ENCODE measurements around the gene AXIN1. TPM values are rescaled to one million over a fixed set of nuclear protein-coding genes. Genes with fewer than 3 reads are reported as not detected.
"Not testable (repeated sequence)": the region's sequence is repeated elsewhere in the genome, so short reads cannot be mapped to it uniquely, and the experiment has no call there.

The AXIN1 gene
- total RNA-seq, 3 donors from 2014 or later = 16.5 to 22.6 (median 22.4) TPM

DNA sequence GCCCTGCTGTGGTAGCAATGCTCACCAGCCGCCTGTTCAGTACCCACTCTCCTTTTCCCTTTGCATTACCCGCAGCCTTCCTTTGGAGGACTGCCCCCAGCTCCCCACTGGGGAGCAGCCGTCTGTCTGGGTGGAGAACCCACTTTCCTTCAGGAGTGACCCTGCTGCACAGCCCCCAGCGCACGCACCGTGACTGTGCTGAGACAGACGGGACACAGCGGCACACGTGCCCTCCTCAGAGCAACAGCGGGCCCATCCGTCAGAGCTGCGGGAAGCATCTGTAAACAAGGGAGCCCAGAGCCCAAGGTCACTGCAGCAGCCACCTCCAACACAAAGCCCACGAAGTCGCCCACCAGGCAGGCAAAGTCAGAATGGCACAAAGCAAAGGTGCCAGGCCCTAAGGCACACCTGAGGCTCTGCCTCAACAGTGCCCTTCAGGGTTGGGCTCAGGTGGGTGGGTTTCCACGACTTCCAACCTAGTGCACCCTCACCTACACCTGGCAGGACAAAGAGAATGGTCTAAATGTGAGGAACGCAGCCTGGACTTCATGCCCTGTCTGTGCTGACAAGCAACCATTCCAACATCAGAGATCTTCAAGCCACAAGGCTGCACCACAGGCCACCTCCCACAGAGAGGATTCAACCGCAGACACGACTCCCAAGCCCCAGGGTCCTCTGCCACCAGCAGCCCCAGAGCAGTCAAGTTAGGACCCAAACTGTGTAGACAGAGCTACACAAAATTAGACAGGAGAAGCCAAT, 9.9 kb downstream of the AXIN1 start:
- no peak for TF ChIP-seq POLR2A (IDR thresholded peaks at IDR 0.05)
- TF ChIP-seq POLR2AphosphoS5 (IDR thresholded peaks at IDR 0.05) = no peak
- TF ChIP-seq CTCF (IDR thresholded peaks at IDR 0.05) = no peak
- intact Hi-C loops (cut with DNase I; ENCODE audit: low total_unique reads) = no loop called here

DNA sequence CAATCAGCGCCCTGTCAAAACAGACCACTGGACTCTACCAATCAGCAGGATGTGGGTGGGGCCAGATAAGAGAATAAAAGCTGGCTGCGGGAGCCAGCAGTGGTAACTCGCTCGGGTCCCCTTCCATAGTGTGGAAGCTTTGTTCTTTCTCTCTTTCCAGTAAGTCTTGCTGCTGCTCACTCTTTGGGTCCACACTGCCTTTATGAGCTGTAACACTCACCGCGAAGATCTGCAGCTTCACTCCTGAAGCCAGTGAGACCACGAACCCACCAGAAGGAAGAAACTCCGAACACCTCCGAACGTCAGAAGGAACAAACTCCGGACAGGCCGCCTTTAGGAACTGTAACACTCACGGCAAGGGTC, 10.6 kb downstream of the AXIN1 start:
- H3K36me3 ChIP-seq; H3K4me3 ChIP-seq; intact Hi-C loops (cut with DNase I; ENCODE audit: low total_unique reads); H3K4me1 ChIP-seq; H3K27me3 ChIP-seq; H3K27ac ChIP-seq; H3K9me3 ChIP-seq; DNase-seq (ENCODE audit: low spot score in 2 of 2): not testable (repeated sequence)

More for the DNA sequence above, 9.9 kb downstream of the AXIN1 start:
- H3K36me3 ChIP-seq = no peaks in the 10 kb centered on the region
- no peak overlapping the region for H3K27ac ChIP-seq
- no peaks in the 10 kb centered on the region for H3K4me1 ChIP-seq
- no peaks in the 10 kb centered on the region for H3K9me3 ChIP-seq
- H3K4me3 ChIP-seq = no peak overlapping the region
- no peaks in the 10 kb centered on the region for H3K27me3 ChIP-seq
- no peak for DNase-seq (ENCODE audit: low spot score in 2 of 2)

- H3K9me3 ChIP-seq; H3K27me3 ChIP-seq; H3K27ac ChIP-seq; DNase-seq (ENCODE audit: low spot score in 2 of 2); H3K36me3 ChIP-seq; intact Hi-C loops (cut with DNase I; ENCODE audit: low total_unique reads); H3K4me1 ChIP-seq; H3K4me3 ChIP-seq: not testable (repeated sequence)
These were observed 11.2 kb downstream of the AXIN1 start for GRCh38 chr16:341095-341973.

- no peak overlapping the region for H3K4me3 ChIP-seq
- DNase-seq (ENCODE audit: low spot score in 2 of 2) = no peak
- TF ChIP-seq POLR2A (IDR thresholded peaks at IDR 0.05) = no peak
- no peak for TF ChIP-seq CTCF (IDR thresholded peaks at IDR 0.05)
- no peak for TF ChIP-seq POLR2AphosphoS5 (IDR thresholded peaks at IDR 0.05)
- no peaks in the 10 kb centered on the region for H3K36me3 ChIP-seq
- H3K9me3 ChIP-seq = no peaks in the 10 kb centered on the region
- H3K27ac ChIP-seq = no peak overlapping the region
- no peaks in the 10 kb centered on the region for H3K4me1 ChIP-seq
- H3K27me3 ChIP-seq = no peaks in the 10 kb centered on the region
- intact Hi-C loops (cut with DNase I; ENCODE audit: low total_unique reads) = no loop called here
These were observed 12.0 kb downstream of the AXIN1 start for GRCh38 chr16:340370-341091.

GRCh38 chr16:339680-340079, 12.8 kb downstream of the AXIN1 start:
- H3K4me1 ChIP-seq = no peaks in the 10 kb centered on the region
- intact Hi-C loops (cut with DNase I; ENCODE audit: low total_unique reads) = no loop called here

More at GRCh38 chr16:339680-340079, 12.8 kb downstream of the AXIN1 start:
- H3K27ac ChIP-seq = no peak overlapping the region
- H3K9me3 ChIP-seq = no peaks in the 10 kb centered on the region
- no peaks in the 10 kb centered on the region for H3K27me3 ChIP-seq
- H3K36me3 ChIP-seq = no peaks in the 10 kb centered on the region
- no peak for DNase-seq (ENCODE audit: low spot score in 2 of 2)
- no peak for TF ChIP-seq CTCF (IDR thresholded peaks at IDR 0.05)
- TF ChIP-seq POLR2A (IDR thresholded peaks at IDR 0.05) = no peak
- TF ChIP-seq POLR2AphosphoS5 (IDR thresholded peaks at IDR 0.05) = no peak
- H3K4me3 ChIP-seq = no peak overlapping the region

Measured in breast epithelium (tissue), 4 donors.